Measurements from ENCODE around the gene PANX2.

Gene PANX2

GRCh38 chr22:50228366-50228765 lies 57.8 kb downstream of the PANX2 start:
- no peak for DNase-seq (ENCODE audit: low read depth in 3 of 3)

- no peak for DNase-seq (ENCODE audit: low read depth in 3 of 3)
Observed at GRCh38 chr22:50229370-50229769, 58.8 kb downstream of the PANX2 start.

All from stimulated activated CD4-positive, alpha-beta T cell treated with anti-CD3 and anti-CD28 coated beads, TNF-alpha, amount 100 ng/mL, for 4 hours (primary cell).